ENCODE results near the gene STK32A.

STK32A gene

GRCh38 chr5:147400126-147400809, 165.4 kb downstream of the STK32A start:
- no peaks in the 10 kb centered on the region for H3K36me3 ChIP-seq (ENCODE audit: control insufficient read depth, insufficient read depth, low read length)
- no peaks in the 10 kb centered on the region for H3K27me3 ChIP-seq (replicated peaks; ENCODE audit: control insufficient read depth, insufficient read depth, low read length, poor library complexity, severe bottlenecking)
- H3K9me3 ChIP-seq (ENCODE audit: control insufficient read depth, low read length) = no peaks in the 10 kb centered on the region
- no peaks in the 10 kb centered on the region for H3K4me1 ChIP-seq (ENCODE audit: control insufficient read depth, insufficient read depth, low read length, poor library complexity, severe bottlenecking)
- DNase-seq = no peak
- no peak overlapping the region for H3K4me3 ChIP-seq (ENCODE audit: insufficient read depth, low read depth, low read length, poor library complexity, severe bottlenecking)
- no peak overlapping the region for H3K27ac ChIP-seq (ENCODE audit: insufficient read depth, low read length, poor library complexity, severe bottlenecking)

DNA sequence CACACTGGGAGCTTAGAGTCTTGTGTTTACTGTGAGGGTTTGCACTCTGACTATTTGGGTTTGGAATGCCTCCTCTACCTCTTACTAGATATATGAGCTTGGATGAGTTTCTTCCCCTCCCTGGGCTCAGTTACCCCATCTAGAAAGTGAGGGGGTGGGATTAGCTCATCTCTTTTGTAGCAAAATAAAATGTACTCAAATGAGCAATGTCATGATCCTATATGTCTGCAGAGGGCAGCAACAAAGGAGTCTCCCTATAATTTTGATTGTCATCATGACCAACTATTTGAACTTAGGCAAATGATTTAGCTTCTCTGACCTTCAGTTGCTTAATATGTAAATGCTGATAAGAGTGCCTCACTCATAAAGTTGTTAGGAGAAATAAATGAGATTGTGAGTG, 166.1 kb downstream of the STK32A start:
- Histone ChIP-seq H3K4me3 (ENCODE audit: insufficient read depth, low read depth, low read length, poor library complexity, severe bottlenecking) (no peak overlapping the region), H3K27ac (ENCODE audit: insufficient read depth, low read length, poor library complexity, severe bottlenecking) (no peak overlapping the region), H3K36me3 (ENCODE audit: control insufficient read depth, insufficient read depth, low read length) (no peaks in the 10 kb centered on the region), H3K27me3 (replicated peaks; ENCODE audit: control insufficient read depth, insufficient read depth, low read length, poor library complexity, severe bottlenecking) (no peaks in the 10 kb centered on the region), H3K9me3 (ENCODE audit: control insufficient read depth, low read length) (no peaks in the 10 kb centered on the region), H3K4me1 (ENCODE audit: control insufficient read depth, insufficient read depth, low read length, poor library complexity, severe bottlenecking) (no peaks in the 10 kb centered on the region)
- no peak for DNase-seq

DNA sequence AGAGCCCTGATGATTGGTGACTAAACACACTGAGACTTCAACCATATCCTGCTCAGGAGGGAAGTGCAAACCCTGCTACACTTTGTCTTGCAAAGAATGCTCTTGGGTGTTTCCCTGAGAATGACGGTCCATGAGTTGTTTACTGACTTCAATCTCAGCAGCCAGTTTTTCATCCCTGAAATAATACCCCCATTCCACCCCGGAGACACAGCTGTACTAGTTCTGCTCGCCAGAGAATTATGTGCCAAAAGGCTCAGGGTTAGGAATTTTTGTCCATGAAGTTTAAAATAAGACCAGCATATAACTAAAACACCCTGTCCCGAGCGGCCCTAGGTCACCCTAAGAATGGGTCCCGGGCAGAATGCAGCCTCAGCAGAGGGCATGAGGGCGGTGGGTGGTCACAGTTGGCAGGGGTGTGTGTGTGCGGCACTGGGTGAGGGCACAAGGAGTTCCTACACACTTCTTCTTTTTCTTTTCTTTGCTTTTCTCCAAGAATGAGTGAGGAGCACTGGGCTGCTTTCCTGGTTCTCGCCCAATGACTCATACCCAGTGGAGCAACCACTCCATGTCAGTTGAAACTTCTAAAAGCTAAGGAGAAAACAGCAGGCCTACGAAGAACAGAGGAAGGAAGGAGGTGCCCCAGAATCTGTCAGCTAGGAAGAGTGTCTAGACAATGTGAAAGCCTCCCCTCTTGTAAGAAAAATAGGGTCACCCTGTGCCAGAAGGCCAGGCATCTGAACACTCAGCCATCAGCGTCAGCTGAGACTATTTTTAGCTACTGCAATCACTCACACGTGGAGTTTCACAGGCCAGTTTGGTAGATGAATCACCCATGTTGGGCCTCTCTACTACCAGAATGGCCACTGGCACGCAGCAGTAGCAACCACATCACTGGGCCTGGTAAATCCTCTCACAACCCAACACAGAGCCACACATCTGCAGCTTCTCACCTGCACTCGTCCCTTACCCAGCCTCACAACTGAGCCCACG, 169.1 kb downstream of the STK32A start:
- Histone ChIP-seq H3K27ac (ENCODE audit: insufficient read depth, low read length, poor library complexity, severe bottlenecking) (no peak overlapping the region), H3K9me3 (ENCODE audit: control insufficient read depth, low read length) (no peaks in the 10 kb centered on the region), H3K27me3 (replicated peaks; ENCODE audit: control insufficient read depth, insufficient read depth, low read length, poor library complexity, severe bottlenecking) (no peaks in the 10 kb centered on the region), H3K4me3 (ENCODE audit: insufficient read depth, low read depth, low read length, poor library complexity, severe bottlenecking) (no peak overlapping the region), H3K4me1 (ENCODE audit: control insufficient read depth, insufficient read depth, low read length, poor library complexity, severe bottlenecking) (no peaks in the 10 kb centered on the region), H3K36me3 (ENCODE audit: control insufficient read depth, insufficient read depth, low read length) (no peaks in the 10 kb centered on the region)
- DNase-seq = no peak

- Histone ChIP-seq H3K4me3 (ENCODE audit: insufficient read depth, low read depth, low read length, poor library complexity, severe bottlenecking) (no peak overlapping the region), H3K27ac (ENCODE audit: insufficient read depth, low read length, poor library complexity, severe bottlenecking) (no peak overlapping the region), H3K36me3 (ENCODE audit: control insufficient read depth, insufficient read depth, low read length) (no peaks in the 10 kb centered on the region), H3K9me3 (ENCODE audit: control insufficient read depth, low read length) (no peaks in the 10 kb centered on the region), H3K4me1 (ENCODE audit: control insufficient read depth, insufficient read depth, low read length, poor library complexity, severe bottlenecking) (no peaks in the 10 kb centered on the region), H3K27me3 (replicated peaks; ENCODE audit: control insufficient read depth, insufficient read depth, low read length, poor library complexity, severe bottlenecking) (no peaks in the 10 kb centered on the region)
- no peak for DNase-seq
Measured at GRCh38 chr5:147404706-147405105, 169.9 kb downstream of the STK32A start.

DNA sequence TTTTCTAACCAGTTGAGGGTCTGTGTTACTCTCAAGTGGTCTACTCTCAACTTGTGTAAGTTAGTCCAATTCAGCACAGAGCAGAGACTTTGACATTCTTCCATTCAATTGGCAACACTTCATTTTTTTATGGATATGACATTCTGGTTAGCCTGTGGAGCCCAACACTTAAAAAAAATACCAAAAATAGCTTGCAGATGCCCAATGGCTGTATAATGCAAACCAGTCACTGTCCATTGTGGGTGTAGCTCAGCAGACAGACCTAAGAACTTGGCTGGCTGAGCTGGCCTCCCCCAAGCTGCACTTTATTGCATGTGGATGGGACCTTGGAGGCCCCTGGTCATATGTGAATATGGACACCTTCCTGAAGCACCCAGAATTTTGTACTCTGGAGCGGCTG, 171.8 kb downstream of the STK32A start:
- no peaks in the 10 kb centered on the region for H3K4me1 ChIP-seq (ENCODE audit: control insufficient read depth, insufficient read depth, low read length, poor library complexity, severe bottlenecking)
- no peak for DNase-seq
- no peaks in the 10 kb centered on the region for H3K36me3 ChIP-seq (ENCODE audit: control insufficient read depth, insufficient read depth, low read length)
- H3K27ac ChIP-seq (ENCODE audit: insufficient read depth, low read length, poor library complexity, severe bottlenecking) = no peak overlapping the region
- no peaks in the 10 kb centered on the region for H3K27me3 ChIP-seq (replicated peaks; ENCODE audit: control insufficient read depth, insufficient read depth, low read length, poor library complexity, severe bottlenecking)
- H3K4me3 ChIP-seq (ENCODE audit: insufficient read depth, low read depth, low read length, poor library complexity, severe bottlenecking) = no peak overlapping the region
- H3K9me3 ChIP-seq (ENCODE audit: control insufficient read depth, low read length) = no peaks in the 10 kb centered on the region

- DNase-seq = no peak
- H3K4me3 ChIP-seq (ENCODE audit: insufficient read depth, low read depth, low read length, poor library complexity, severe bottlenecking) = no peak overlapping the region
- H3K9me3 ChIP-seq (ENCODE audit: control insufficient read depth, low read length) = no peaks in the 10 kb centered on the region
- H3K27me3 ChIP-seq (replicated peaks; ENCODE audit: control insufficient read depth, insufficient read depth, low read length, poor library complexity, severe bottlenecking) = no peaks in the 10 kb centered on the region
- no peaks in the 10 kb centered on the region for H3K36me3 ChIP-seq (ENCODE audit: control insufficient read depth, insufficient read depth, low read length)
- no peak overlapping the region for H3K27ac ChIP-seq (ENCODE audit: insufficient read depth, low read length, poor library complexity, severe bottlenecking)
- H3K4me1 ChIP-seq (ENCODE audit: control insufficient read depth, insufficient read depth, low read length, poor library complexity, severe bottlenecking) = no peaks in the 10 kb centered on the region
Measured at GRCh38 chr5:147407094-147407681, 172.4 kb downstream of the STK32A start.

GRCh38 chr5:147408980-147409379, 174.2 kb downstream of the STK32A start:
- Histone ChIP-seq H3K4me3 (ENCODE audit: insufficient read depth, low read depth, low read length, poor library complexity, severe bottlenecking) (no peak overlapping the region), H3K36me3 (ENCODE audit: control insufficient read depth, insufficient read depth, low read length) (no peaks in the 10 kb centered on the region), H3K27ac (ENCODE audit: insufficient read depth, low read length, poor library complexity, severe bottlenecking) (no peak overlapping the region), H3K9me3 (ENCODE audit: control insufficient read depth, low read length) (no peaks in the 10 kb centered on the region), H3K4me1 (ENCODE audit: control insufficient read depth, insufficient read depth, low read length, poor library complexity, severe bottlenecking) (no peaks in the 10 kb centered on the region), H3K27me3 (replicated peaks; ENCODE audit: control insufficient read depth, insufficient read depth, low read length, poor library complexity, severe bottlenecking) (no peaks in the 10 kb centered on the region)
- no peak for DNase-seq

DNA sequence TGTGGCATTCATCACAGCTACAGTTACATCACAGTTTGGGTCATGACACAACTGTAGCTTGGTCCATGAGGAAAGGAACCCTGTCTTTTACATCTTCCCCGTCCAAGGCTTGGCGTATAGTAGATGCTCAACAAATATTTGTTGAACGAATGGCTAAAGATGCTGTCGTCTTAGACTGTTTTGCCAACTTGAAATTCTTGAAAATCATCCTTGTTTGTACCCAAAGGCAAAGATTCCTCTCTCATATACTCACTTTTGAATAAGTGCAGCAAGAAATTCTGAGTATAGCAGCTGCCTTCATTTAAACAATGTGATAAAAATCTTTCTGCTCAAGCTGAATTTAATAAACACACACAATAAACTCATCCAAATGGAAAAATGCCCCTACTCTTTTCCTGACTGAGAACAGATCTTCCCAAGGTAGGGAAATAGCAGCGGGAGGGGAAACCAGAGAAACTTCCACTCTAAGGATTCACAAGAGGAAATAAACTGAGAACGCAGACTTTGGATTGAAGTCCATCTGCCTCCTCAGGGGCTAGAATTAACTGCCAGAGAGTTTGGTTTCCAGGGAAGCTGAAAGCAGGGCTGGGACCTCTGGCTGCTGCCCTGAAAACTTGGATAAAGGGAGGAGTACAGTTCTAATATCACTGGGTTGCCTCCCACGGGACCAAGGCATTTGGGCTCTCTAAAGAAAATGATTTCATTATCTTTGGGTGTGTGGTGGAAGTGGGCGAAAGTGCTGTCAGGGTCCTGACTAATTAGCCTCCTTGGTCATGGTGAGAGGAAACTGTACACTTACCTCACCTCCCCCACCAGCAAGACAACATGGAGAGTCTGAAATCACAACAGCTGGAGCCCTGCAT, 175.9 kb downstream of the STK32A start:
- DNase-seq = no peak
- Histone ChIP-seq H3K27ac (ENCODE audit: insufficient read depth, low read length, poor library complexity, severe bottlenecking) (no peak overlapping the region), H3K36me3 (ENCODE audit: control insufficient read depth, insufficient read depth, low read length) (no peaks in the 10 kb centered on the region), H3K4me1 (ENCODE audit: control insufficient read depth, insufficient read depth, low read length, poor library complexity, severe bottlenecking) (no peaks in the 10 kb centered on the region), H3K9me3 (ENCODE audit: control insufficient read depth, low read length) (no peaks in the 10 kb centered on the region), H3K4me3 (ENCODE audit: insufficient read depth, low read depth, low read length, poor library complexity, severe bottlenecking) (no peak overlapping the region), H3K27me3 (replicated peaks; ENCODE audit: control insufficient read depth, insufficient read depth, low read length, poor library complexity, severe bottlenecking) (no peaks in the 10 kb centered on the region)

DNA sequence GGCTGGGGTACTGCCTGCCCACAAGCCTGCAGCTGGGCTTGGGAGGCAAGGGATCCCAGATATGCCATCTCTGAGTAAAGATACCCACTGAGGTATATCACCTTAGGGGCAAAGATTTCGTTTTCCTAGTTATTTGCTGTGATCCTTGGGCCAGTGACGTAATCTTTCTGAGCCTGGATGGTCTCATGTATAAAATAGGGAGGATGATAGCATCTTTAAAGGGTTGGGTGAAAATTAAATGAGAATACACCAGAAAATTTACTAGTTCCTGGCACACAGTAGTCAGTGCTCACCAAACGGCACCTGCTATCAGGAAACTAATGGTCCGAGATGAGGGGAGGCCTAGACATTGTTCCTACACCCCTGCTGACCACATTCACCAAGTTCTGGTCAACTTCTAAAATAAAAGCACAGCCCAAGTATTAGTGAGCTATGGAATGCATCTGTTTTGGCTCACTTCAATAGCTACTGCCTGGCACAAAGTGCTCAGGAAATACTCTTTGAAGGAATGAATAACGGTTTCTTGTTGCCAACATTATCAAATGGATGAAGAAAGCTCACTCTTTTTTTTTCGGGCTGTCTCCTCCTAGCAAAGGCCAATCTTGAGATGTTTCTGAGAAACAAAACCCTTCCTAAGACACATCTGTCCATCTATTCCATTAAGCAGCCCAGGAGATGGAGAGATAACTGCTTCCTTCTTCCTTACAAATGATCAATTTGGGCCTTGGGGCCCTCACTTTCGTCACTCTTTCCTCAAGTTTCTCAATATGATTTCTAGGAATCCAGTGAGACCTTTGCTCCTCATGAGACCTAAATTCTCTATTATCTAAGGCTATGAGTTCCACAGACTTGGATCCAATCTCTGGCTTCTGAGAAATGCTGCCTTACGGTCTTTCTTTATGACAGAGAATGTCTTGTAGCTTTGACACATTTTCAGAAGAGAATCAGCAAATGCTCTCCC, 176.8 kb downstream of the STK32A start:
- Histone ChIP-seq H3K9me3 (ENCODE audit: control insufficient read depth, low read length) (no peaks in the 10 kb centered on the region), H3K36me3 (ENCODE audit: control insufficient read depth, insufficient read depth, low read length) (no peaks in the 10 kb centered on the region)

More for the DNA sequence above, 176.8 kb downstream of the STK32A start:
- Histone ChIP-seq H3K27me3 (replicated peaks; ENCODE audit: control insufficient read depth, insufficient read depth, low read length, poor library complexity, severe bottlenecking) (no peaks in the 10 kb centered on the region), H3K4me3 (ENCODE audit: insufficient read depth, low read depth, low read length, poor library complexity, severe bottlenecking) (no peak overlapping the region), H3K4me1 (ENCODE audit: control insufficient read depth, insufficient read depth, low read length, poor library complexity, severe bottlenecking) (no peaks in the 10 kb centered on the region), H3K27ac (ENCODE audit: insufficient read depth, low read length, poor library complexity, severe bottlenecking) (no peak overlapping the region)
- no peak for DNase-seq

Measured in effector memory CD4-positive, alpha-beta T cell (primary cell).